ENCODE measurements around the gene ALDOB. TPM values are rescaled to one million over a fixed set of nuclear protein-coding genes. Genes with fewer than 3 reads are reported as not detected.

Gene ALDOB
- total and polyA plus RNA-seq, 2 of the 13 experiments (the other 11 are each of a cell fraction or from before 2014, with no cell fraction given): 0.29 to 0.97 TPM

- TF ChIP-seq POLR2AphosphoS5 (IDR thresholded peaks at IDR 0.05; ENCODE audit: low read depth, low read length) (no peak; the same call in none of the 2 replicates), NR3C1 (CRISPR knock-in tag; IDR thresholded peaks at IDR 0.05) (no peak), TEAD2 (CRISPR knock-in tag; IDR thresholded peaks at IDR 0.05) (no peak), RFX3 (CRISPR knock-in tag; IDR thresholded peaks at IDR 0.05) (no peak), GABPB1 (CRISPR knock-in tag; IDR thresholded peaks at IDR 0.05) (no peak), ZNF17 (CRISPR knock-in tag; IDR thresholded peaks at IDR 0.05) (no peak)
Measured at GRCh38 chr9:101445353-101446029, 9.9 kb upstream of the ALDOB start (continued).

- peaks cover 86% of the 10 kb centered on the region for H3K4me1 ChIP-seq (ENCODE audit: insufficient read depth, low read length)
- TF ChIP-seq NCOA5 (CRISPR knock-in tag; IDR thresholded peaks at IDR 0.05): 0 out of 2 replicates have a peak, but pooled peaks have one; percentile 35
- peak; percentile 42 for TF ChIP-seq ZNF687 (CRISPR knock-in tag; IDR thresholded peaks at IDR 0.05)
- TF ChIP-seq ZNF768 (CRISPR knock-in tag; IDR thresholded peaks at IDR 0.05): 0 out of 2 replicates have a peak, but pooled peaks have one; percentile 18
- TF ChIP-seq ZNF234 (CRISPR knock-in tag; conservative IDR thresholded peaks at IDR 0.05): no peak
- H4K20me1 ChIP-seq (ENCODE audit: insufficient read depth, low read length): no peaks in the 10 kb centered on the region
- intact Hi-C loops (cut with micrococcal nuclease; ENCODE audit: unreplicated experiment): no loop called here
- no peak overlapping the region for H3K4me2 ChIP-seq (ENCODE audit: low read depth, low read length)
- H3K4me3 ChIP-seq (replicated peaks in 1 of 3; ENCODE audit: insufficient read depth in 1 of 3, low read depth in 2 of 3, low read length in 3 of 3): no peak overlapping the region
- H3K9ac ChIP-seq (ENCODE audit: insufficient read depth, low read depth, low read length): no peak overlapping the region
- no peak overlapping the region for H3K27ac ChIP-seq (ENCODE audit: extremely low read length, insufficient read depth, low read length)
- ATAC-seq (no peak), FAIRE-seq (no peak), DNase-seq (ENCODE audit: low spot score) (no peak)
- ChIA-PET POLR2A (no interaction called here), CTCF (ENCODE audit: low intra/inter-chr PET ratio, low total read pairs) (no interaction called here)
- WGBS (ENCODE audit: low lambda C conversion rate): 93% methylated on average over 9 of the region's 9 CpGs
- H3K9me3 ChIP-seq (ENCODE audit: low read length): peaks cover 7% of the 10 kb centered on the region; the same call in 1 of the 2 replicates
- in situ Hi-C loops (cut with HindIII; ENCODE audit: extremely low pct_ligation_motif_present, low pct_unique_long_range_greater_than_20kb): loop anchor here (5.0 kb wide), 1 partner anchor 126 kb away; no protein-coding TSS in a partner anchor
- H3K36me3 ChIP-seq (replicated peaks in 1 of 2; ENCODE audit: control insufficient read depth in 1 of 2, insufficient read depth in 2 of 2, low read length in 2 of 2): no peaks in the 10 kb centered on the region
- no peaks in the 10 kb centered on the region for H3K27me3 ChIP-seq (ENCODE audit: control insufficient read depth in 1 of 2, insufficient read depth in 2 of 2, low read length in 2 of 2)
- H2AFZ ChIP-seq (ENCODE audit: low read length): no peak overlapping the region
- no TSS peak for BruUV-seq (replicated peaks)
- H3K79me2 ChIP-seq (ENCODE audit: insufficient read depth, low read length): no peaks in the 10 kb centered on the region
Measured at GRCh38 chr9:101443364-101443771, 7.8 kb upstream of the ALDOB start.
